Measurements from ENCODE around the gene MT4.

Gene MT4

DNA sequence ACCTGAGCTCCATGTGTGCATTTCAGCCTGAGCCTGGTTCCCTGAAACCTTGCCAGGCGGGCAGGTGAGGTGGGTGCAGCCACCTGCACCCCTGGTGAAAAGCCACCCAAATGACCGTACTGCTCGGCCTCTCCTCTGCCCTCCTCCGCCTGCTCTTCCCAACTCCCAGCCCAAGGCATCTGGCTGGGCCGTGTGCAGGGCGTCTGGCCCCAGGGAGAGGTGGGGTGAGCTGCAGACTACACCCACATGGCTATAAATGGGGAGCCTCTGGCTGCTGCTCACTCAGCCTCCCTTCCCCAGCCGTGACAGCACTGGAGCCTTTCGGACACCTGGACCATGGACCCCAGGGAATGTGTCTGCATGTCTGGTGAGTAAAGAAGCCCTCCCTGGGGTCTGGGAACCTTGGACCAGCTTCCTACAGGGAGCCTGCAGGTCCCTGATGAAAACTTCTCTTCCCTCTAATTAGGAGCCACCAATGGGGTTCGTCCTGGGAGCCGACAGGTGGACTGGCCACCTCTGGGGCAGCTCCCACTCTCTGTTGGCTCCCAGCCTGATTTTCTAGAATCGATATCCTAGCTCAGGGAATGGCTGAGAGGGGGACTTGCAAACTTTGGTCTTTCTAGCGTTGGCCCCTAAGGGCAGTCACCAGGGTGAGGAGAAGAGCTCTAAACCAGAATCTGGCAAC is at the start of gene MT4:
TSS of gene MT4 (plus strand) at position 281 of the 685 bp plus-strand sequence. CDS start at position 337, 56 bp downstream.
- no peak for DNase-seq

DNA sequence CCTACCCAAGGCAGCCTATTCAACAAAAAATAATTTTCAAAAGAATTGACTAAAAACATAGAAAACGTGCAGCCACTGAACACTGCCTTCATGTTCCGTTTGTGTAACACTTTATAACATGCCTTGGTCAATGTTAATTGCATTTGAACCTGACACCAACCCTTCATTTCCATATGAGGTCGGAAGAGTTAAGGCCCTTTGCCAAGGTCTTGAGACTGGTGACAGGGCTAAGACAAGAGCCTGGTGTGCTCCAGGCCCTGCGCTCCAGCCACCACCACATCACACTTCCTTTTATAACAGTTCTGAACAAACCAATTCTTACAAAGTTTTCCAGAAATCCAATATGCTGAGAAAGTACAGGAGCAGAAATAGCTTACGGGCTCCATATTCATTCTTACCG is 49.2 kb upstream of the MT4 start:
- no peak for DNase-seq

DNA sequence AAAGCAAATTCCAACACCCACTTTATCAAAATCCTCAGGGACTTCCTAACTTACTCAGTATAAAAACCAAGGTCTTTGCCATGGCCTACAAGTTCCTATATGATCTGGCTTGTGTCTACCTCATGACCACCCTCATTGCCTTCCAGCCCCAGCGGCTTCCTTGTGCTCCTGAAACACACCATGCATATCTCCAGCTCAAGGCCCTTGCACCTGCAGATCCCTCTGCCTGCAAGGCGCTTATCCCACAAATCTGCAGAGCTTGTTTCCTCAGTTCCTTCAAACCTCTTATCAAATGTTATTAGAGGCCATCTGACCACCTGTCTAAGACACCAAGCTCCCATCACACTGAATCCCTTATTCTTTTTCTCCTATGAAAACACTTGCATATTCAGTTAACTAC is 47.7 kb upstream of the MT4 start:
- DNase-seq: no peak

DNA sequence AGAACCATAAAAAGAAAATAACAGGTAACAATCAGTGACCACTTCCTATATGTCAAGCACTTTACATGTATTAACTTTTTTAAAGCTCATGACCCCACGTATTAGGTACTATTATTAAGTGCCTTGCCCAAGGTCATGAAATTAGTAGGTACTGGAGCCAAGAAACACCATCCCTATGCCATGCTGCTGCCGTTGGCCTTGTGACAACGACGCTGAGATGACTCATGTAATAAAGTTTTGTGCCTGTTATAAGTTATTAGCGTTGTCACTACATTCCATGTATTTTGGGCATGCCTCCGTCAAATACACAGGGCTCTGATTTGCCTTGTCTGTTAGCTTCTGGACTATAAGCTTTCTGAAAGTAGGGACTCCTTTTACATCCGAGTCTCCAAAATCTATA is 46.4 kb upstream of the MT4 start:
- no peak for DNase-seq

DNA sequence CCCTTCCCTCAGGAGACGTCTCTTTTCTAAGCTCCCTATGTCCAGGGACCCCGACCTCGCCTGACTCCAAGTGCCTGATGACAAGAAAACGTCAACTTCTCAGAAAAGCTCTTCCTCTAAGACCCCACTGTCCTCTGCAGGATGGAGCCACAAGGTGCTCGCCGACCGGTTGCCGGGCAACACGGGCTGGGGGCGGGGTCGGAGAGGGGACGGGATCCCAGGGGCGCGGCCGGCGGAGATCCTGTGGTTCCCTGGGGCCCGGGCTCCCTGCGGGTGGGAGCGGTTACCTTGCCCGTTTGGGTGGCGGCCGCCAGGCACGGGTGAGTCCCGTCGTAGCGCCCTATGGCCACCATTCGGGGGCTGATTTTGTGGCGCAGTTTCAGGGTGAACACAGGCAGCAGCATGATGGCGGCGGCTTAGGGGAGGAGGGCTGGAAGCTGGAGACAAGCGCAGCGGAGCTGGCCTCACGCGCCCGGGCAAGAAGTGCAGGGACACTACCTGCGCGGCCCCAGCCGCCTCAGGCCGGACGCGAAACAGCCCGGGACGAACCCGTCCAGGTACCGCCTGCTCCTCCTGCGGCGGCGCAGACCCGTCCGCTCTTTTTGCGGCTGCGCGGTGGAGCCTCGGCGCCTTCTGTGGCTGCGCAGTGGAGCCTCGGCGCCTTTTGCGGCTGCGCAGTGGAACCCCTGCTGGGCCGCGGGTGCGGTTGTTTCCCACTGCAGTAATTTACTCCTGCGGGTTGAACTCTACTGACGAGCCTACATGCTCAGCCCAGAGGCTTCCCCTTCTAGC is 45.2 kb upstream of the MT4 start, which contains the start of gene BBS2:
TSS of gene BBS2 (minus strand) at position 566 of the 792 bp plus-strand sequence. CDS start at position 404, 162 bp downstream.
- peak; percentile 60 for DNase-seq

DNA sequence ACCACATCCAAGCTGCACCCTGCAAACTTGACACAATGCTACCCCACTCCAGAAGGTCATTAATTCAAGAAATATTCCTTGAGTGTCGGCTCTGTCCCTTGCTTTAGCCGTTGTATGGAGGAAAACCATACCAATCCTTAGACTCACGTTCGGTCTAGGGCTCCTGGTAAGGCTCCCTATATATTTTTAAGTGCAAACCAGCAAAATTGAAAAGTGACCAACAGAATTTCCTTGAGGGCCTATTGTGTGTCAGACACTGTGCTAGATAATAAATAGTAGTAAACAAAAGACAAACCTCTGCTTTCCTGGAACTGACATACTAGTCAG is 44.7 kb upstream of the MT4 start:
- no peak for DNase-seq

DNA sequence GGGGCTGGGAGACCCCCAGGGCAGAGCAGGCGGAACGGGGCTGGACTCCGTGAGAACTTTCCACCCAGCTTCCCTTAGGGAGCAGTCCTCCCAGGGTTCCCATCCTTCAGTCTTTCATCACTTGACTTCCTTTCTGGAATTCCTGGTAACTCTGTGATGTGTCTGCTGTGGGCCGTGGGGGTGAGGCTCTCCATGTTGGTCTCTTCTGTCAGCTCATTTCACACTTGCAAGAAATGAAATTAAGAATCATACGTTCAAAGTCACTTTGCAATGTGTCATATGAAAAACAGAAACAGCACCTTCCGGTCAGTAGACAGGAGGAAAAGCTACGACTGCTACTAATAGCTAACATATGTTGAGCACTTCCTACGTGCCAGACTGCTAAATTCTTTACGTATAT is 39.6 kb upstream of the MT4 start:
- no peak for DNase-seq

DNA sequence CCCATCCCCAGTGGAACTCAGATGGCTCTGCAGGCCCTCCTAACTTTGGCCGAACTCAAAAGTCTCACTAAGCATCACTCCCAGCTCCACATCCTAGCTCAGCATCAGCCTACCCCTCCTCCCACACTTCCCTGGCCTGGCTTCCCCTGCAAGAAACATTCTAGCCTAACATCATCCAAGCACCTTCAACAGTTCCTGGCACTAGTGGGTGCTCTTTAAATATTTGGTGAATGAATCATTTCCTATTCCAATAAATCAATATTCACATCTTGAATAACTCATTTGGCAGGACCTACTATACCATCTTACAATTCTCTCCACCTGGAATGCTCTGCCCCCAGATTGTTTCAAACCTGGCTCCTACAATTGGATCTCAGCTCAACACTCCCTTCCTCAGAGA is 34.0 kb upstream of the MT4 start:
- no peak for DNase-seq

DNA sequence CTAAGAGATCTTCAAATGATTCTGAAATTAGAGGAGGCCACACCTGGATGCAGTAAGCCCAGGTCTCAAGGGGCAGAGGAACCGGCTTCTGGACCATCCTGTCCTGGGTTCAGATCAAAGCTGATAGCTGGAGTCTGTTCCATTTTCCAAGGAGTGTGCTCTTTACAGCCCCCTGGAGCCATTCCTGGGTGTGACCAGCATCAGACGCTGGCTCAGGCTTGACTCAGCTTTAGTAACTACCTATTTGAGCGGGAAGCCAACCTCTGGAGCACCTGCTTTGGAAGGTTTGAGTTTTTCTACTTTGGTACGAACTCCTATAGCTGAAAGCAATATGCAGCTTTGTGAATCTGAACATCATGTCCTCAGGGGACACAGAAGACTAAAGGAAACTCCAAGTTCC is 32.2 kb upstream of the MT4 start:
- DNase-seq: no peak

DNA sequence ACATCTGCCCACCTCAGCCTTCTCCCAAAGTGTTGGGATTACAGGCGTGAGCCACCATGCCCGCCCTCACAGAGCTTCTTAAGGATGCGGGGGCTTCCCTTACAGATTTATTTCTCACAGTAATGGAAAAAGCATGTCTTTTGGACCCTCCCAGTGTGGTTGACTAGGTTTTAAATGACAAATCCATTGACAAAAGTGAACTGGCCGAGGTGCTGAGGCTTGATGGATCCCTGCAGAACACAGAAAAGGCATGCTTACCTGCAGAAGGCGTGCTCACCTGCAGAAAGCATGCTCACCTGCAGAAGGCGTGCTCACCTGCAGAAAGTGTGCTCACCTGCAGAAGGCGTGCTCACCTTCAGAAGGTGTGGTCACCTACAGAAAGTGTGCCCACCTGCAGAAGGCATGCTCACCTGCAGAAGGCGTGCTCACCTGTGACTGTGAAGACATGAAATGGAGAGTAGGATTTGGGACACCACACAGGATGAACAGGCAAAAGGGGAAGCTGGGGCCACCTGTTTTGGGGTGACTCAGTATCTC is 30.0 kb upstream of the MT4 start:
- no peak for DNase-seq

DNA sequence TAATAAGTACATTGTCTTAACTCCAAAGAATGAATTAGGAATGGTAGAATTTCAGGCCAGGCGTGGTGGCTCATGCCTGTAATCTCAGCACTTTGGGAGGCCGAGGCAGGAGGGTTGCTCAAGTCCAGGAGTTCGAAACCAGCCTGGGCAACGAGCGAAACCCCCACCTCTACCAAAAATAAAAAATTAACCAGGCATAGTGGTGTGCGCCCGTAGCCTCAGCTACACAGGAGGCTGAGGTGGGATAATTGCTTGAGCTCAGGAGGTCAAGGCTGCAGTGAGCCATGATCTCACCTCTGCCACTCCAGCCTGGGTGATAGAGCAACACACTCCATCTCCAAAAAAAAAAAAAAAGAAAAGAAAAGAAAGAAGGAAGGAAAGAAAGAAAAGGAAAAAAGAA is 26.5 kb upstream of the MT4 start:
- no peak for DNase-seq

DNA sequence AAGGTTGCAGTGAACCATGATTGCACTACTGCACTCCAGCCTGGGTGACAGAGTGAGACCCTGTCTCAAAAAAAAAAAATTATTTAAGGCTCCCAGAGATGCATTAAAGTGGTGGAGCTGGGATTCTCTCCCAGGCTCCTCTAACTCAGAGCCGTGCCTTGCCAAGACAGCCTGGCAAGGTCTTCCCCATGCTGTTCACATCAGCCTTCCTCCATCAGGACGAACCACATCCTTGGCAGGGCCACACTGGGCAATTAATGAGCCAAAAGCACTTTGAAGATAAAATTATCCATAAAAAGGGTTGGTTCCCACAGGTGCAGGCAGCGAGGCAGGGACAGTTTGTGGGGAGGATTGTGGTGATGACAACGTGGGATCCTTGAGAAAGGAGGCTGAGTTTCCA is 25.2 kb upstream of the MT4 start:
- DNase-seq: no peak

DNA sequence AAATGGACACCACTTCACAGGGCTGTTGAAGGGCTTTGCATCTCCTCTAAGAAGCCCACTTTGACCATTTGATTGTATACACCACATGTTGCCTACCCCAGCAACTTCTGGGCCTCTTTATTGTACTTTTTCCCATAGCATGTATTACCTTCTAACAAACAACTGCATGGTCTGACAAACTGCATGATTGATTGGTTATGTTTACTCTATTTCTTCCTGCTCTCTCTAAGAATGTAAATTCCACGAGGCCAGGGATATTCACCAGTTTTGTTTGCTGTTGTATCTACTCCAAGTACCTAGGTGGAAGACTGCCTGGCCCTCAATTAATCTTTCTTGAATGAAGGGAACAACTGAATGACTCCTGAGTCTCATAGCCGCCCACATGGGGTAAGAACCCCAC is 22.8 kb upstream of the MT4 start:
- no peak for DNase-seq

DNA sequence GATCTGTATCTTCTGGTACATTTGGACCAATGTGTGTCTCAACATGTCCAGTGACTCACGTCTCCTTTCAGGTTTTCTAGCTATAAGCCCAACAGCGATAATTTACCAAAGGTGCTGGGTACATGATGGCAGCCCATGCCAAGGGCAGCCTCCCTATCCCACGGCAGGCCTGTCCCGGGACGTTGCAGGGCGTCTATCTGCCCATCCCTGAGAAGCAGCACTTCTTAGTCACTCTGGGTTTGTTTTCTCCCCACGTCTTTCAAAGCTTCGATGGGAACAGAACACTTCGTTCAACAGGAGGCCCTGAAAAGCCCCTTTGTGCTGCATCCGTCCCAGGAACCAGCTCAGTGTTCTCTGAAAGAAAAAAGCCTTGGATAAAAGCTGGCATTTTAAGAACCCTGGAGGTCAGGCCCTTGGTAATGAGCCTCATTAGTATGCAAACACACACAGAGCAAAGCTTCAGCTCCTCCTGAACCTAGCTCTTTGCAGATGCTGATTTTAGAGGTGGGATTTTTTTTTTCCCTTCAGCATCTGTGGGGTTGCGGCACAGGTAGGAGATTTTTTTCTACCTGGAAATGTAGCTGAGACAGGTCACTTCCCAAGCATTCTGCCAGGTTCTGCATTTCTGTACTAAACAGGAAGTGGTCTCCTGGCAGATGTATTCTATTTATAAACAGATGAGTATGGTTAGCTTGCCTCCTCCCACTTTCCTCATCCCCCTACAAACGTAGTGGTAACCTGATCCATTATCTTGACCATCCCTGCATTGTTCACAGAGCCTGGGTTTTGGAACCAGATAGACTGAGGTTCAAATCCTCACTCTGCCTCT is 17.5 kb upstream of the MT4 start:
- no peak for DNase-seq

DNA sequence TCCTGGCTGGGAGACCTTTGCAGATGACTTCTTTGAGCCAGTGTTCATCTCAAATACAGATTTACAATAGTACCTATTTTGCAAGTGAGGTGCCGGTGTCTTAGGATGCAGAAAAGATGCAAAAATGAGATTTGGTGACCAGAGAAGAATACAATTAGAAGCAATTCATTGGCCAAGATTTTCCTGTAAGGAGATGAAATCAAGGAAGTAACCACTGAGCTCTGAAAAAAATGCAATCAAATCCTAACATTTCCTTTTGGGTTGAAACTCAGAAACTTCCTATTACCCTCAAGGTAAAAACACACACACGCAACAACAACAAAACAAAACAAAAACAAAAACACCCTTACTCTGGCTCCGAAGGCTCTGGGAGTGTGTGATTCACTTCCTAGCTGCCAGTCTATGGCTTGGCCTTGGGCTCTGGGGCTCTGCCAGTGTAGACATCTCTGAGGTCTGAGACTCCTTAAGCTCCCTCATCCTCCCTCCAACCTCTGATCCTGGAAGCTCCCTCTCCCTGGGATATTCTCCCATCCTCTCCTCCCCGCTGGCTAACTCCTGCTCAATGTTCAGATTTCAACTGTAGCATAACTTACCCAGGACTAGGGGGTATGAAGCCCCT is 16.8 kb upstream of the MT4 start:
- DNase-seq: no peak

DNA sequence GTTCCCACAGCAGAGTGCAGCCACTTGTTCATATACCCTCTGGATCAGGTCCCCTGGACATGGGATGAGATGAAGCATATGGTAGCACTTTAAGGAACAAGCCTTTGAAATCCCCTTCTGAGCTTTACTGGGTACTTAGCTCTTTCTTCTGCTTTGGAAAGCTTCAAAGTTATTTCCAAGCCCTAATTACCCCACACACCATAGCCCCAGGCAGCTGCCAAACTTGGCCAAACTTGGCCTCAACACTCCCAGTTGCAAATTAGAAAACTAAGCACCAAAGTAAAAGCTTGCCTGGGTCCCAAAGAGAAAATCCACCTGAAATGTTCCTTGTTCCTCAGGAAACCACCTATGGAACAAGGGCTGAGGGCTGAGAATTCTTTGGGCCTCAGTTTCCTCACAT is 15.7 kb upstream of the MT4 start:
- no peak for DNase-seq

DNA sequence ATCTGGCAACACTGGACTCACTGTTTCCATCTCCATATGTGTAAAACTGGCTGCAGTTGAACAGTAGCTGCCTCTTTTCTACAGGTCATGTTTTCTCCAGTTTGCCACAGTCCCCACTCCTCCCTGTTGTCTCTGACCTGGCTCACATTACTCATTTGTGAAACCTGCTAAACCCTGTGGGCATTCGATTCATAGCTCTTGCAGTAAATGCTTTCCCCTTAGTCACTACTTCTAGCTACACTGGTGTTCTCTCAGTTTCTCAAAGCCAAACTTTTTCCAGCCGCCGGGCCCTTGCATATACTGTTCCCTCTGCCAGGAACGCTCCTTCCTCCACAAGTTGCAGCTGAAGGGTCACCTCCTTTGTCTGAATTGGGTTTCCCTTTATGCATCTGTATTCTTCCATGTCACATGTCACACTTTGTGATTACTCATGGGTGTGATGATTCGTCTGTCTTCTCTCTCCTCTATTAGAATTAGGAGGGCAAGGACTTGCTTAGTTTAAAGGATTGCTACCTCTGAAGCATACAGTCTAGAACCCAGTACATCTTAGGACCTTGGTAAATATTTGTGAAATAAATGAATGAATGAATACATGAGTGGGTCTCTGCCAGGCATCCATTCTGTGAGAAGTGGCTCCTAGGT is 15.0 kb upstream of the MT4 start:
- DNase-seq: no peak

DNA sequence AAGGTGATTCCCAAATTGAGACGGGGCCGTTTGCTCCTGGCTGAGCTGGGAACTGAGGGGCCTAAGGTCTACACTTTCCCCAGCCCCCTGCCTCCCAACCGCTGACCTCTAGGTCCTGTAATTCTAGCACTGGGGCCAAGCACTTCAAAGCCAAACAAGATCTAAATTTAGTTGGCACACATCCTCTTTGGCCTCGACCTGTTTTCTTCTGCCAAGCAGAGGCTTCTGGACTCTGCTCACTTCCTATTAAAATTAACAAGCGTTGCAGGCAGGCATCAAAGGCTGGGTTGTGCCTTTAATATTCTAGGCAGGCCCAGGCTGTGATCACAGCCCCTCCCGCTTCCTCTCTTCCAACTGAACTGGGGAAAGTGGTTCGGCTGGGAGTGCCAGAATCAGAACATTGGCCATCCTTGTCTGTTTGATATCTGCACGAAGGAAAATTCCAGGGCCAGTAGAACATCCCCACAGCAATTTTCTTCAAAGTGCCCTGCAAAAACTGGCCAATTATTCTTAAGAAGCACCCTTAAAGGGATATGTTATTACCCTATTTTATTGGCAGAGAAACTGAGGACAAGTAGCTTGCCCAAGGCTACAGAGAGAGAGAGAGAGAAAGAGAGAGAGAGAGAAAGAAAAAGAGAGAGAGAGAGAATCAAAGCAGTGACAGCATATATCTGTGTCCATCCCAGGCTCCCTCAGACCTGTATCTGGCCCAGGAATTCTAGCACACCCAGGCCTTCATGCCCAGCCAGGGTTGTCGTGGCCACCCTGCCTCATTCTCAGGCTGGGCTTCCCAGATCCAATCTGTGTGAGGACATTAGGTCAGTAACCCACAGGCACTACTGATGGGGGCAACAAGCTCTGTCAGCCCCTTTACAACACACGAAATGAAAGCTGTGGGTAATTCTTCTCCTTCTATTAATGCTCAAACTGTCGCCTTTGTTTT is 12.8 kb upstream of the MT4 start:
- no peak for DNase-seq

DNA sequence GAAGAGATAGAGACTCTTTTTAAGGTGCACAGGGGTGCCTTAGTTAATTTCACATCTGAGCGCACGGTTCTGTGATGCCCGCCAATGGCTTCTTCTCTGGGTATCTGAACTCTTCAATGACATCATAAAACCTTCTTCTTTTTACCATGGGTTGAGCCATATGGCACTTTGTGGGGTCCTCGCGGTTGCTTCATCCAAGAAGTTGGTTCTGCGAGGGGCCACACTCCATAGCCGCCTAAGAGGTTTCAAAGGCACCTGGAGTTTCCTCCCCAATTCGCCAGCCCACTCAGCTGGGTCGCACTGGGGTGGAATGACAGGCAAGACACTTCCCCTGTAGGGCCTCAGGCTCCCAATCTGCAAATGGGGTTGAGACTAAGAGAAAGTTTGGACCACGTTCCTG is 10.4 kb upstream of the MT4 start:
- DNase-seq: no peak

DNA sequence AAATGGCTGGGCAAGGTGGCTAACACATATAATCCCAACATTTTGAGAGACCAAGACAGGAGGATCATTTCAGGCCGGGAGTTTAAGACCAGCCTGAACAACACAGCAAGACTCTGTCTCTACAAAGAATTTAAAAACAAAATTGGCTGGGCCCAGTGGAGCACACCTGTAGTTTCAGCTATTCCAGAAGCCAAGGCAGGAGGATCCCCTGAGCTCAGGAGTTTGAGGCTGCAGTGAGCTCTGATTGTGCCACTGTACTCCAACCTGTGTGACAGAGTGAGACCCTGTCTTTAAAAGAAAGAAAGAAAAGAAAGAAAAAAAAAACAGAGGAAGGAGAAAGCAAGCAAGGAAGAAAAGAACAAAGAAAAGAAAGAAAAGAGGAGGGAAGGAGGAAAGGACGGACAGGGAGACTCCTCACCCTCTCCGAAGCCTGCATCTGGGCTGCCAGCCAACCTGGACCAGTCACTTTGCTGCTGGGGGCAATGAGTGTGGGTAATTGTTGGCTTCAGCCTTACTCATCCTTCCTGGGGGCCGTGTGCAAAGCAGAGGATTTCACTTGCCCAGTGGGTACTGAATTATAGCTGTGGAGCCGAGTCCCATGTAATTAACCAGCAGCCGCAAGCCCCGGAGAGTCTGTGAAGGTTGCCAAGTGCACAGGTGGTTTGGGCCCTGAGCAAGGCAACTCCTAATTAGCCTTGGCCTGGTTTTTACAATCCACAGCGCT is 6.7 kb upstream of the MT4 start:
- DNase-seq: no peak

DNA sequence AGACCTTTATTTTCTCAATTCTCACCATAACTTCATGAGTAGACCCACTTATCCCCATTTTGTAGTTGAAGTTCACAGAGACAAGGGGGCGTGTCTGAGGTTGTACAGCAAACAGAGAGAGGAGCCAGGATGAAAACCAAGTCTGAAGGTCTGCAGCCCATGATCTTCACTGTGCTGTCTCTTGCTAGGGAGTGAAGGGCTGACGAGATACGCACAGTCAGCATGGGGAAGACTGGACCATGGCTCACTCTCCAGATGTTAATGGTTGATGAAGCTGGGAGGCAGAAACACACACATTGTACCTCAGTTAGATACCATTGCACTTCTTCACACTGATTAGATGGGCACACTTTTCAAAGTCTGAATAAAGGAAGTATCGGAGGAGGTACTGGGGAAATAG is 5.8 kb upstream of the MT4 start:
- DNase-seq: no peak
